Measurements from ENCODE around the gene ERP27. TPM values are rescaled to one million over a fixed set of nuclear protein-coding genes. Genes with fewer than 3 reads are reported as not detected.

ERP27 gene
- total and polyA plus RNA-seq, 2 experiments from 2014 or later, result 48.0 to 53.7 TPM

DNA sequence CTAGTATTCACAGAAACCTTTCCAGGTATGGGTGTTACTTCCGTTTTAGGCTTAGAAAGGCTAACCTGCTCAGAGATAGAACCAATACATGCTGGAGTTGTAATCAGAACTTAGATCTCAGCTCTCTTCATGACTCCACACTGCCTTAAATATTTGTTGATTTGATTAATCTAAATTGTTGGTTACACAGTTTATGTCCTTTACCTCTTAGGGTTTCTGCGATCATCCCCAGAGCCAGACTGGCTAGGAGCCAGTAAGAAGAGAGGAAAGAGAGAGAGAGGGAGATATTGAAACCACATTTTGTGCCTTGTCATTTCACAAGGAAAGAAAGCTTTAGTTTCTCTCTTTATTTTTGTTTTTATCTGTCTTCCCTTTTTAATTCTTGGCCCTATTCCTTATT is 35.9 kb downstream of the ERP27 start:
- DNase-seq (ENCODE audit: low spot score), result no peak
- TF ChIP-seq EZH2 (IDR thresholded peaks at IDR 0.05; ENCODE audit: borderline replicate concordance) (no peak), EZH2phosphoT487 (IDR thresholded peaks at IDR 0.05; ENCODE audit: low read depth, severe bottlenecking, unreplicated experiment) (no peak), CTCF (IDR thresholded peaks at IDR 0.05; ENCODE audit: poor library complexity) (no peak)
- Histone ChIP-seq H3K79me2 (no peaks in the 10 kb centered on the region), H3K36me3 (replicated peaks; ENCODE audit: insufficient read depth, low read depth) (no peaks in the 10 kb centered on the region), H3K4me3 (no peak overlapping the region), H4K20me1 (ENCODE audit: insufficient read depth, poor library complexity, severe bottlenecking) (no peaks in the 10 kb centered on the region), H2AFZ (no peak overlapping the region), H3K27ac (no peak overlapping the region), H3K4me1 (ENCODE audit: insufficient read depth) (no peaks in the 10 kb centered on the region), H3K4me2 (no peak overlapping the region), H3K27me3 (no peaks in the 10 kb centered on the region), H3K9me3 (ENCODE audit: low read depth) (no peaks in the 10 kb centered on the region), H3K9me2 (replicated peaks; ENCODE audit: insufficient read depth) (no peaks in the 10 kb centered on the region)
- WGBS (ENCODE audit: low lambda C conversion rate, missing lambda C conversion rate), result 68% methylated on average over 2 of the region's 2 CpGs

DNA sequence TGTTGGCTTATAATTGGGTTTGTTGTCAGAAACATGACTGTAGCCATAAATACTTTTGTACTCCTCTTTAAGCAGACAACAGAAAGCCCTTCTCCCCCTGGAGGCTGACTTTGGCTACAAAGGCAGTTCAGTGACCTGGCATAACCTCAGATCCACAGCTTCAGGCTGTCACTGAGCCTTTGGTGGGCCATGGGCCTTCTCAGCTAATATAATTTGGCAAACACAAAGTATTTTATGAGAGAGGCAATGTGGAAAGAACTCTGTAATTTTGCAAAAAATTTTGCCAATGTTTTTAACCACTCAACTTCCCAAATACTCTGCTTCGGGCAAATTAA is 37.1 kb downstream of the ERP27 start:
- H3K4me2 ChIP-seq, result no peak overlapping the region
- H3K79me2 ChIP-seq, result no peaks in the 10 kb centered on the region
- no peaks in the 10 kb centered on the region for H3K27me3 ChIP-seq
- 93% methylated on average over 1 of the region's 1 CpG for WGBS (ENCODE audit: low lambda C conversion rate, missing lambda C conversion rate)
- H3K27ac ChIP-seq, result no peak overlapping the region
- H2AFZ ChIP-seq, result no peak overlapping the region
- DNase-seq (ENCODE audit: low spot score), result no peak
- H3K9me3 ChIP-seq (ENCODE audit: low read depth), result no peaks in the 10 kb centered on the region
- H4K20me1 ChIP-seq (ENCODE audit: insufficient read depth, poor library complexity, severe bottlenecking), result no peaks in the 10 kb centered on the region
- H3K9me2 ChIP-seq (replicated peaks; ENCODE audit: insufficient read depth), result no peaks in the 10 kb centered on the region
- no peak for TF ChIP-seq CTCF (IDR thresholded peaks at IDR 0.05; ENCODE audit: poor library complexity)
- no peak for TF ChIP-seq EZH2phosphoT487 (IDR thresholded peaks at IDR 0.05; ENCODE audit: low read depth, severe bottlenecking, unreplicated experiment)
- no peak for TF ChIP-seq EZH2 (IDR thresholded peaks at IDR 0.05; ENCODE audit: borderline replicate concordance)
- H3K4me1 ChIP-seq (ENCODE audit: insufficient read depth), result no peaks in the 10 kb centered on the region
- H3K36me3 ChIP-seq (replicated peaks; ENCODE audit: insufficient read depth, low read depth), result no peaks in the 10 kb centered on the region
- no peak overlapping the region for H3K4me3 ChIP-seq

GRCh38 chr12:14900521-14901227 is 37.7 kb downstream of the ERP27 start:
- Histone ChIP-seq H3K27me3 (no peaks in the 10 kb centered on the region), H3K9me2 (replicated peaks; ENCODE audit: insufficient read depth) (no peaks in the 10 kb centered on the region), H3K4me2 (no peak overlapping the region), H3K27ac (no peak overlapping the region), H4K20me1 (ENCODE audit: insufficient read depth, poor library complexity, severe bottlenecking) (no peaks in the 10 kb centered on the region), H3K4me3 (no peak overlapping the region), H3K4me1 (ENCODE audit: insufficient read depth) (no peaks in the 10 kb centered on the region), H3K36me3 (replicated peaks; ENCODE audit: insufficient read depth, low read depth) (no peaks in the 10 kb centered on the region), H3K9me3 (ENCODE audit: low read depth) (no peaks in the 10 kb centered on the region), H2AFZ (no peak overlapping the region), H3K79me2 (no peaks in the 10 kb centered on the region)
- TF ChIP-seq EZH2 (IDR thresholded peaks at IDR 0.05; ENCODE audit: borderline replicate concordance) (no peak), CTCF (IDR thresholded peaks at IDR 0.05; ENCODE audit: poor library complexity) (no peak), EZH2phosphoT487 (IDR thresholded peaks at IDR 0.05; ENCODE audit: low read depth, severe bottlenecking, unreplicated experiment) (no peak)
- 88% methylated on average over 5 of the region's 5 CpGs for whole genome bisulfite sequencing (ENCODE audit: low lambda C conversion rate, missing lambda C conversion rate)
- DNase-seq (ENCODE audit: low spot score), result no peak

Data from hepatocyte (in vitro differentiated cells).